ENCODE measurements around the gene CDK5RAP2. TPM values are rescaled to one million over a fixed set of nuclear protein-coding genes. Genes with fewer than 3 reads are reported as not detected.

The CDK5RAP2 gene
- total and polyA plus RNA-seq, 10 of the 15 experiments (the other 5 are each of a cell fraction or from before 2014, with no cell fraction given) = 16.2 to 53.5 (median 34.5) TPM

DNA sequence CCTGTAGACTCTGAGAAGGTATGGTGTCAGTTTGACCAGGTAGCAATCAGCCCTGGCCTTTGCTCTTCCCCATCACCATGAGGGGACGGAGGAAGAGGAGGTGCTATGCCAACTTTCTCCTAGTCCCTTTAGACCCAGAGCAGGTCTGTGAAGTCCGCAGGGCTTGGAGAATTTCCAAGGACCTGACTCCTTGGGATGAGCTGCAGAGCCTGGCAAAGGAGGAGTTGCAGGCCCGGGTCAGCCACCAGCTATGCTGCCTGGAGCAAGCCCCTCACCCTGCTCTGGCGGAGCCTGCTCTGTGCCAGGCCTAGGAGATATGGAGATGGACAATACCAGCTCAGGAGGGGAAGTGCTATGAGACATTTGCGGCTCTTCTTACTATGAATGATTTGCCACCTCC, 188.3 kb downstream of the CDK5RAP2 start:
- SMC1A ChIA-PET (ENCODE audit: uncharacterized antibody, unreplicated experiment) = no interaction called here
- intact Hi-C loops (cut with micrococcal nuclease; ENCODE audit: unreplicated experiment) = no loop called here
- H3K9me3 ChIP-seq (replicated peaks; ENCODE audit: control insufficient read depth, insufficient read depth, low read length) = no peaks in the 10 kb centered on the region
- no peaks in the 10 kb centered on the region for H3K4me1 ChIP-seq (ENCODE audit: control insufficient read depth, insufficient read depth, low read length)
- H3K79me2 ChIP-seq (ENCODE audit: control insufficient read depth, insufficient read depth, low read length) = no peaks in the 10 kb centered on the region
- FAIRE-seq (no peak), ATAC-seq (no peak), DNase-seq (ENCODE audit: low read depth, low spot score) (no peak)
- no peaks in the 10 kb centered on the region for H3K27me3 ChIP-seq (replicated peaks in 1 of 2; ENCODE audit: control insufficient read depth in 2 of 2, insufficient read depth in 2 of 2, low read length in 1 of 2)
- no peak overlapping the region for H3K27ac ChIP-seq (ENCODE audit: control insufficient read depth, insufficient read depth)
- H3K36me3 ChIP-seq (ENCODE audit: control insufficient read depth in 2 of 2, insufficient read depth in 2 of 2, low read length in 1 of 2) = peaks cover 27 to 35% of the 10 kb centered on the region in 2 experiments
- H3K4me3 ChIP-seq = no peak overlapping the region
- no TSS peak for BruUV-seq (replicated peaks)
- in situ Hi-C loops (cut with MboI) = no loop called here
- WGBS (ENCODE audit: insufficient coverage, insufficient replicate concordance, low lambda C conversion rate, missing lambda C conversion rate) = 99% methylated on average over 5 of the region's 5 CpGs
- TF ChIP-seq SMC3 (IDR thresholded peaks at IDR 0.05; ENCODE audit: borderline replicate concordance, low read length) (no peak), MEF2A (IDR thresholded peaks at IDR 0.05; ENCODE audit: insufficient read depth, low read depth, low read length) (no peak), NFYA (IDR thresholded peaks at IDR 0.05; ENCODE audit: borderline replicate concordance, low read depth, low read length) (no peak), SMARCA5 (IDR thresholded peaks at IDR 0.05) (no peak), SUZ12 (IDR thresholded peaks at IDR 0.05; ENCODE audit: unreplicated experiment) (no peak), YBX1 (IDR thresholded peaks at IDR 0.05) (no peak), HDAC2 (IDR thresholded peaks at IDR 0.05) (no peak), CREB1 (IDR thresholded peaks at IDR 0.05; ENCODE audit: low read depth) (no peak), RAD51 (IDR thresholded peaks at IDR 0.05) (no peak), WRNIP1 (IDR thresholded peaks at IDR 0.05; ENCODE audit: borderline replicate concordance, low read depth, low read length) (no peak), ZZZ3 (IDR thresholded peaks at IDR 0.05; ENCODE audit: control insufficient read depth, insufficient read length, low read depth) (no peak), PML (IDR thresholded peaks at IDR 0.05; ENCODE audit: low read length) (no peak), KAT2A (conservative IDR thresholded peaks at IDR 0.05; ENCODE audit: control insufficient read depth, low read depth, low read length) (no peak)
- TF ChIP-seq, protein P1, sequence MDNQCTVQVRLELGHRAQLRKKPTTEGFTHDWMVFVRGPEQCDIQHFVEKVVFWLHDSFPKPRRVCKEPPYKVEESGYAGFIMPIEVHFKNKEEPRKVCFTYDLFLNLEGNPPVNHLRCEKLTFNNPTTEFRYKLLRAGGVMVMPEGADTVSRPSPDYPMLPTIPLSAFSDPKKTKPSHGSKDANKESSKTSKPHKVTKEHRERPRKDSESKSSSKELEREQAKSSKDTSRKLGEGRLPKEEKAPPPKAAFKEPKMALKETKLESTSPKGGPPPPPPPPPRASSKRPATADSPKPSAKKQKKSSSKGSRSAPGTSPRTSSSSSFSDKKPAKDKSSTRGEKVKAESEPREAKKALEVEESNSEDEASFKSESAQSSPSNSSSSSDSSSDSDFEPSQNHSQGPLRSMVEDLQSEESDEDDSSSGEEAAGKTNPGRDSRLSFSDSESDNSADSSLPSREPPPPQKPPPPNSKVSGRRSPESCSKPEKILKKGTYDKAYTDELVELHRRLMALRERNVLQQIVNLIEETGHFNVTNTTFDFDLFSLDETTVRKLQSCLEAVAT (IDR thresholded peaks at IDR 0.05) = no peak
- TF ChIP-seq, protein P2, sequence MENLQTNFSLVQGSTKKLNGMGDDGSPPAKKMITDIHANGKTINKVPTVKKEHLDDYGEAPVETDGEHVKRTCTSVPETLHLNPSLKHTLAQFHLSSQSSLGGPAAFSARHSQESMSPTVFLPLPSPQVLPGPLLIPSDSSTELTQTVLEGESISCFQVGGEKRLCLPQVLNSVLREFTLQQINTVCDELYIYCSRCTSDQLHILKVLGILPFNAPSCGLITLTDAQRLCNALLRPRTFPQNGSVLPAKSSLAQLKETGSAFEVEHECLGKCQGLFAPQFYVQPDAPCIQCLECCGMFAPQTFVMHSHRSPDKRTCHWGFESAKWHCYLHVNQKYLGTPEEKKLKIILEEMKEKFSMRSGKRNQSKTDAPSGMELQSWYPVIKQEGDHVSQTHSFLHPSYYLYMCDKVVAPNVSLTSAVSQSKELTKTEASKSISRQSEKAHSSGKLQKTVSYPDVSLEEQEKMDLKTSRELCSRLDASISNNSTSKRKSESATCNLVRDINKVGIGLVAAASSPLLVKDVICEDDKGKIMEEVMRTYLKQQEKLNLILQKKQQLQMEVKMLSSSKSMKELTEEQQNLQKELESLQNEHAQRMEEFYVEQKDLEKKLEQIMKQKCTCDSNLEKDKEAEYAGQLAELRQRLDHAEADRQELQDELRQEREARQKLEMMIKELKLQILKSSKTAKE (IDR thresholded peaks at IDR 0.05; ENCODE audit: low read depth, poor library complexity, severe bottlenecking) = no peak
- TF ChIP-seq, protein P3, sequence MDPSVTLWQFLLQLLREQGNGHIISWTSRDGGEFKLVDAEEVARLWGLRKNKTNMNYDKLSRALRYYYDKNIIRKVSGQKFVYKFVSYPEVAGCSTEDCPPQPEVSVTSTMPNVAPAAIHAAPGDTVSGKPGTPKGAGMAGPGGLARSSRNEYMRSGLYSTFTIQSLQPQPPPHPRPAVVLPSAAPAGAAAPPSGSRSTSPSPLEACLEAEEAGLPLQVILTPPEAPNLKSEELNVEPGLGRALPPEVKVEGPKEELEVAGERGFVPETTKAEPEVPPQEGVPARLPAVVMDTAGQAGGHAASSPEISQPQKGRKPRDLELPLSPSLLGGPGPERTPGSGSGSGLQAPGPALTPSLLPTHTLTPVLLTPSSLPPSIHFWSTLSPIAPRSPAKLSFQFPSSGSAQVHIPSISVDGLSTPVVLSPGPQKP (IDR thresholded peaks at IDR 0.05; ENCODE audit: low read depth, low read length) = no peak
- CTCF ChIA-PET = no interaction called here
- H4K20me1 ChIP-seq (ENCODE audit: control insufficient read depth, insufficient read depth) = 0 out of 2 replicates have a peak, but pooled peaks cover 2% of the 10 kb centered on the region
- RAD21 ChIA-PET (ENCODE audit: unreplicated experiment) = no interaction called here
- POLR2A ChIA-PET = no interaction called here
- no peak overlapping the region for H3K4me2 ChIP-seq (ENCODE audit: control insufficient read depth, insufficient read depth)
- no peak overlapping the region for H2AFZ ChIP-seq (ENCODE audit: control insufficient read depth, low read depth, low read length)
- no peak overlapping the region for H3K9ac ChIP-seq (ENCODE audit: control insufficient read depth, insufficient read depth, low read length)
